ENCODE measurements around the gene APEH.
"Not testable (repeated sequence)": the region's sequence is repeated elsewhere in the genome, so short reads cannot be mapped to it uniquely, and the experiment has no call there.

The APEH gene

GRCh38 chr3:49689046-49689907 is 15.1 kb downstream of the APEH start, which contains the start of the genes MST1 and RNF123:
MST1 (minus strand) TSS chr3:49689474; CDS start chr3:49688691, 783 bp downstream.
RNF123 (plus strand) TSS chr3:49689557; CDS start chr3:49691166, 1,609 bp downstream.
- Histone ChIP-seq H3K79me2 (ENCODE audit: insufficient read depth, low read length) (peaks cover 21% of the 10 kb centered on the region), H3F3A (ENCODE audit: low read depth) (no peaks in the 10 kb centered on the region), H3K9me2 (replicated peaks; ENCODE audit: low read depth, low read length) (no peaks in the 10 kb centered on the region), H3K4me3 (ENCODE audit: low read length, poor library complexity, severe bottlenecking) (peak within 1 kb of the TSS; percentile 96), H3K36me3 (ENCODE audit: insufficient read depth, low read length) (no peaks in the 10 kb centered on the region), H3K9me3 (ENCODE audit: insufficient read depth, low read depth, low read length) (no peaks in the 10 kb centered on the region), H3K4me2 (ENCODE audit: low read depth, low read length, poor library complexity, severe bottlenecking) (peak within 1 kb of the TSS; percentile 97), H4K20me1 (ENCODE audit: insufficient read depth, low read length, poor library complexity, severe bottlenecking) (peaks cover 6% of the 10 kb centered on the region), H3K9ac (ENCODE audit: low read depth, low read length, poor library complexity, severe bottlenecking) (peak within 1 kb of the TSS; percentile 94), H3K4me1 (ENCODE audit: insufficient read depth, low read length, poor library complexity, severe bottlenecking) (peaks cover 6% of the 10 kb centered on the region), H2AFZ (ENCODE audit: low read length) (peak within 1 kb of the TSS; percentile 96), H3K27me3 (ENCODE audit: insufficient read depth, low read length, poor library complexity, severe bottlenecking) (no peaks in the 10 kb centered on the region)
- TF ChIP-seq, protein P1, sequence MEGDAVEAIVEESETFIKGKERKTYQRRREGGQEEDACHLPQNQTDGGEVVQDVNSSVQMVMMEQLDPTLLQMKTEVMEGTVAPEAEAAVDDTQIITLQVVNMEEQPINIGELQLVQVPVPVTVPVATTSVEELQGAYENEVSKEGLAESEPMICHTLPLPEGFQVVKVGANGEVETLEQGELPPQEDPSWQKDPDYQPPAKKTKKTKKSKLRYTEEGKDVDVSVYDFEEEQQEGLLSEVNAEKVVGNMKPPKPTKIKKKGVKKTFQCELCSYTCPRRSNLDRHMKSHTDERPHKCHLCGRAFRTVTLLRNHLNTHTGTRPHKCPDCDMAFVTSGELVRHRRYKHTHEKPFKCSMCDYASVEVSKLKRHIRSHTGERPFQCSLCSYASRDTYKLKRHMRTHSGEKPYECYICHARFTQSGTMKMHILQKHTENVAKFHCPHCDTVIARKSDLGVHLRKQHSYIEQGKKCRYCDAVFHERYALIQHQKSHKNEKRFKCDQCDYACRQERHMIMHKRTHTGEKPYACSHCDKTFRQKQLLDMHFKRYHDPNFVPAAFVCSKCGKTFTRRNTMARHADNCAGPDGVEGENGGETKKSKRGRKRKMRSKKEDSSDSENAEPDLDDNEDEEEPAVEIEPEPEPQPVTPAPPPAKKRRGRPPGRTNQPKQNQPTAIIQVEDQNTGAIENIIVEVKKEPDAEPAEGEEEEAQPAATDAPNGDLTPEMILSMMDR (conservative IDR thresholded peaks at IDR 0.05; ENCODE audit: low read length): peak; percentile 34; the same call in 1 of the 2 replicates
- no peak for TF ChIP-seq EZH2phosphoT487 (IDR thresholded peaks at IDR 0.05; ENCODE audit: borderline replicate concordance)

DNA sequence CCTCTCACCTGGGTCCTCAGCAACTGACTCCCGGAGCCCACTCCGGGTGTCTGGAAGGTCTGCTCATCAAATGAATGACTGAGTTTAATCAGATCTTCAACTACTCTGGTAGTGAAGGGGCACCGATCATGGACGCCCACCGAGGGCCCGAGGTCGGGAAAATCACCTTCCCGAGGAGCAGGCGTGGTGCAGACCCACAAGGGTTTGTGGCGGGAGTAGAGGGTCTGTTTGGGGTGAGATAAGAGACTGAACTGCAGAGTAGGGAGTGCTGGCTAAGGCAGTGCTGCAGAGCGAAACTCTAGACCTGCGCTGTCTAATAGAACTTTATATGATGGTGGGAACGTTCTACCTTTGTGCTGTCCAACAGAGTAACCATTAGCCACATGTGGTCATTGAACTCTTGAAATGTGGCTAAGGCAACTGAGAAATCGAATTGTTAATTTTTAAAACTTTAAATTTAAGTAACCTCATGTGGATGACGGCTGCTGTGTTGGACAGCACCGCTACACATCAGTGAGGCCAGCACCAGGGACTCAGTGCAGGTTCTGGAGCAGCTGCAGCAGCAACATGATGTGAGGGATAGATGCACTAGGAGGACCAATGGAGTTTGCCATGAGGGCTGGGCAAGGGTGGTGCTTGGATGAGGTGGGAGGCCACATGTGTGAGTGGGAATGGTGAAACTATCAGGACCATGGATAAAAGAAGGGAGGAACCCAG is 15.9 kb downstream of the APEH start:
- peaks cover 21% of the 10 kb centered on the region for H3K79me2 ChIP-seq (ENCODE audit: insufficient read depth, low read length)
- H3K9me3 ChIP-seq (ENCODE audit: insufficient read depth, low read depth, low read length); H3K36me3 ChIP-seq (ENCODE audit: insufficient read depth, low read length); H4K20me1 ChIP-seq (ENCODE audit: insufficient read depth, low read length, poor library complexity, severe bottlenecking); H3K4me1 ChIP-seq (ENCODE audit: insufficient read depth, low read length, poor library complexity, severe bottlenecking); H3K27me3 ChIP-seq (ENCODE audit: insufficient read depth, low read length, poor library complexity, severe bottlenecking); H3F3A ChIP-seq (ENCODE audit: low read depth); H3K9me2 ChIP-seq (replicated peaks; ENCODE audit: low read depth, low read length): not testable (repeated sequence)
- H3K9ac ChIP-seq (ENCODE audit: low read depth, low read length, poor library complexity, severe bottlenecking): peak overlapping the region; percentile 94
- H3K4me2 ChIP-seq (ENCODE audit: low read depth, low read length, poor library complexity, severe bottlenecking): peak overlapping the region; percentile 97
- H2AFZ ChIP-seq (ENCODE audit: low read length): peak overlapping the region; percentile 83
- peak overlapping the region; percentile 96 for H3K4me3 ChIP-seq (ENCODE audit: low read length, poor library complexity, severe bottlenecking)

DNA sequence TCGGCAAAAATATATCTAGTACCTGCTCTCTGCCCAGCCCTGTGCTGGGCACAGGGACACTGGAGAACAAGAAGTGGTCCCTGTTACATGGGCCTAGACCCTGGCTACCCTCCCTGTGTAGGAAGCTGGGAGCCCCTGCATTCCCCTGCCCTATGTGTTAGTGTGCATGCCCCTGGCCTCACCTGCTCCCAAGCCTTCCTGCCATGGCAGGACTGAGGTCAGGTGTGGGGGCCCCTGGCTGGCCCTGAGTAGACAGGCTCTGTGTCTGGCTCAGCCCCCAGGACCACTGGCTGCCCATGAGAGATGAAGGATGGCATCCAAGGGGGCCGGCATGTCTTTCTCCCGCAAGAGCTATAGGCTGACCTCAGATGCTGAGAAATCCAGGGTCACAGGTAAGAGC is 16.7 kb downstream of the APEH start:
- H3K36me3 ChIP-seq (ENCODE audit: insufficient read depth, low read length); H3F3A ChIP-seq (ENCODE audit: low read depth); H2AFZ ChIP-seq (ENCODE audit: low read length); H3K4me1 ChIP-seq (ENCODE audit: insufficient read depth, low read length, poor library complexity, severe bottlenecking); H3K9me2 ChIP-seq (replicated peaks; ENCODE audit: low read depth, low read length); H3K9me3 ChIP-seq (ENCODE audit: insufficient read depth, low read depth, low read length); H3K27me3 ChIP-seq (ENCODE audit: insufficient read depth, low read length, poor library complexity, severe bottlenecking); H4K20me1 ChIP-seq (ENCODE audit: insufficient read depth, low read length, poor library complexity, severe bottlenecking): not testable (repeated sequence)
- peak overlapping the region; percentile 97 for H3K4me2 ChIP-seq (ENCODE audit: low read depth, low read length, poor library complexity, severe bottlenecking)
- H3K4me3 ChIP-seq (ENCODE audit: low read length, poor library complexity, severe bottlenecking): peak overlapping the region; percentile 96
- peaks cover 21% of the 10 kb centered on the region for H3K79me2 ChIP-seq (ENCODE audit: insufficient read depth, low read length)
- H3K9ac ChIP-seq (ENCODE audit: low read depth, low read length, poor library complexity, severe bottlenecking): peak overlapping the region; percentile 94

GRCh38 chr3:49691481-49691880 is 17.3 kb downstream of the APEH start:
- H3F3A ChIP-seq (ENCODE audit: low read depth); H3K27me3 ChIP-seq (ENCODE audit: insufficient read depth, low read length, poor library complexity, severe bottlenecking); H4K20me1 ChIP-seq (ENCODE audit: insufficient read depth, low read length, poor library complexity, severe bottlenecking); H3K9me2 ChIP-seq (replicated peaks; ENCODE audit: low read depth, low read length); H2AFZ ChIP-seq (ENCODE audit: low read length); H3K36me3 ChIP-seq (ENCODE audit: insufficient read depth, low read length); H3K9me3 ChIP-seq (ENCODE audit: insufficient read depth, low read depth, low read length); H3K4me1 ChIP-seq (ENCODE audit: insufficient read depth, low read length, poor library complexity, severe bottlenecking); H3K4me3 ChIP-seq (ENCODE audit: low read length, poor library complexity, severe bottlenecking): not testable (repeated sequence)
- peaks cover 21% of the 10 kb centered on the region for H3K79me2 ChIP-seq (ENCODE audit: insufficient read depth, low read length)
- H3K4me2 ChIP-seq (ENCODE audit: low read depth, low read length, poor library complexity, severe bottlenecking): peak overlapping the region; percentile 97
- H3K9ac ChIP-seq (ENCODE audit: low read depth, low read length, poor library complexity, severe bottlenecking): peak overlapping the region; percentile 94

GRCh38 chr3:49694409-49695070 is 20.4 kb downstream of the APEH start:
- H3K79me2 ChIP-seq (ENCODE audit: insufficient read depth, low read length): peaks cover 20% of the 10 kb centered on the region
- H3K36me3 ChIP-seq (ENCODE audit: insufficient read depth, low read length); H3F3A ChIP-seq (ENCODE audit: low read depth); H2AFZ ChIP-seq (ENCODE audit: low read length); H3K9me2 ChIP-seq (replicated peaks; ENCODE audit: low read depth, low read length); H3K4me2 ChIP-seq (ENCODE audit: low read depth, low read length, poor library complexity, severe bottlenecking); H4K20me1 ChIP-seq (ENCODE audit: insufficient read depth, low read length, poor library complexity, severe bottlenecking); H3K27me3 ChIP-seq (ENCODE audit: insufficient read depth, low read length, poor library complexity, severe bottlenecking); H3K9ac ChIP-seq (ENCODE audit: low read depth, low read length, poor library complexity, severe bottlenecking); H3K4me1 ChIP-seq (ENCODE audit: insufficient read depth, low read length, poor library complexity, severe bottlenecking); H3K9me3 ChIP-seq (ENCODE audit: insufficient read depth, low read depth, low read length); H3K4me3 ChIP-seq (ENCODE audit: low read length, poor library complexity, severe bottlenecking): not testable (repeated sequence)

- not testable (repeated sequence) for H3K9me3 ChIP-seq (ENCODE audit: insufficient read depth, low read depth, low read length); H3K4me1 ChIP-seq (ENCODE audit: insufficient read depth, low read length, poor library complexity, severe bottlenecking); H4K20me1 ChIP-seq (ENCODE audit: insufficient read depth, low read length, poor library complexity, severe bottlenecking)
These were observed 21.3 kb downstream of the APEH start for GRCh38 chr3:49695350-49696015.

More at GRCh38 chr3:49695350-49696015, 21.3 kb downstream of the APEH start:
- H3K9ac ChIP-seq (ENCODE audit: low read depth, low read length, poor library complexity, severe bottlenecking); H3K4me2 ChIP-seq (ENCODE audit: low read depth, low read length, poor library complexity, severe bottlenecking); H2AFZ ChIP-seq (ENCODE audit: low read length); H3K27me3 ChIP-seq (ENCODE audit: insufficient read depth, low read length, poor library complexity, severe bottlenecking); H3K9me2 ChIP-seq (replicated peaks; ENCODE audit: low read depth, low read length); H3K4me3 ChIP-seq (ENCODE audit: low read length, poor library complexity, severe bottlenecking); H3F3A ChIP-seq (ENCODE audit: low read depth); H3K36me3 ChIP-seq (ENCODE audit: insufficient read depth, low read length): not testable (repeated sequence)
- peaks cover 11% of the 10 kb centered on the region; the same call in 1 of the 2 replicates for H3K79me2 ChIP-seq (ENCODE audit: insufficient read depth, low read length)
